ENCODE results near the gene CHST8.
"Not testable (repeated sequence)": the region's sequence is repeated elsewhere in the genome, so short reads cannot be mapped to it uniquely, and the experiment has no call there.

Gene CHST8, protein sequence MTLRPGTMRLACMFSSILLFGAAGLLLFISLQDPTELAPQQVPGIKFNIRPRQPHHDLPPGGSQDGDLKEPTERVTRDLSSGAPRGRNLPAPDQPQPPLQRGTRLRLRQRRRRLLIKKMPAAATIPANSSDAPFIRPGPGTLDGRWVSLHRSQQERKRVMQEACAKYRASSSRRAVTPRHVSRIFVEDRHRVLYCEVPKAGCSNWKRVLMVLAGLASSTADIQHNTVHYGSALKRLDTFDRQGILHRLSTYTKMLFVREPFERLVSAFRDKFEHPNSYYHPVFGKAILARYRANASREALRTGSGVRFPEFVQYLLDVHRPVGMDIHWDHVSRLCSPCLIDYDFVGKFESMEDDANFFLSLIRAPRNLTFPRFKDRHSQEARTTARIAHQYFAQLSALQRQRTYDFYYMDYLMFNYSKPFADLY

DNA sequence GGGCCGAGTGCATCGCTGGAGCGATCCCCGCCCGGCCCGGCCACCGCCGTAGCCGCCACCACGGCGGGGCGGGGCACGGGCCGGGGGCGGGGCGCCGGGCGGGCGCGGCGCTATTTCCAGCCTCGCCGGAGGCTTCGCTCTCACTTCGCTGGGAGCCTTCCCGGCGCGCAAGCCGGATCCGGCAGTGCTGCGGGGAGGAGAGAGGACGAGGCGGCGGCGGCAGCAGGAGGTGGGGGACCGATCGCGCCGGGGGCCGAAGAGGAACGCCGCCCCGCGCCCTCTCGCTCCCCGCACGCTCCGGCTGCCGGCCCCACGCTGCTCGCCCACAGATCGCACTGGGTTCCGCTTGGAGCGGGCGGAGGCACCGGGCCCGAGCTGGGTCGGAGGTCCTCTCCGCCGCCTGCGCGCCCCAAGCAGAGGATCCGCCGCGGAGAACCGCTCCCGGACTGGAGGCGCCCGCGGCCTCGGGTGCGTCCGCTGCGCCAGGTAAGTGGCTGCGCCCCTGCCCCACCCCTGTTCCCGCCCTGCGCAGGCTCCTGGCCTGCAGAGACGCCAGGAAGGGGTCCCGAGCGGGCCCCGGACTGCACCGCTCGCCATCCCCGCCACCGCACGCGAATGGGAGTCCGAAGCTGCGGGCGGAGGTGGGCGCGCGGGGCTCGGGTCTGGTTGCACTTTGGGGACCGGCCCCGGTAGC, at the start of gene CHST8:
CHST8 (plus strand) TSS at position 143 of the 694 bp plus-strand sequence. CDS start 67,309 bp downstream, outside the sequence.
- FAIRE-seq, result no peak

DNA sequence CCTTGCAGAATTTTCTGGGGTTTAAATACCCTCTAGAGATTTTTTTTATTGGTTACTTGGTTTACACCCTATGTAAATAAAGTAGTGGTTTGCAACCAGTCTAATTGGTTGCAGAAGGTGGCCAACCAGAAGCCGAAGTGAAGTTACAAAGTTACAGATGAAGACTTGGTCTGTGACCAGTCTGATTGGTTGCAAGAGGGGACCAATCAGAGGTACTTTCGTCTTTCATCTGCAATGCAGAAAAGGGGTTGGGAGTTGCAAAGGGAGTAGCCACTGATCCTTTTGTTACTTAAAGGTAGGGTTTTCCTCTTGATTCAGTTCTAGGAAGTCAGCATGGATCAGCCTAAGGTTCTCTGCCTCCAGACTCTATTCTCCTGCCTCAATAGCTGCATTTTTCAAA, 48.8 kb upstream of the CHST8 start:
- FAIRE-seq, result no peak

DNA sequence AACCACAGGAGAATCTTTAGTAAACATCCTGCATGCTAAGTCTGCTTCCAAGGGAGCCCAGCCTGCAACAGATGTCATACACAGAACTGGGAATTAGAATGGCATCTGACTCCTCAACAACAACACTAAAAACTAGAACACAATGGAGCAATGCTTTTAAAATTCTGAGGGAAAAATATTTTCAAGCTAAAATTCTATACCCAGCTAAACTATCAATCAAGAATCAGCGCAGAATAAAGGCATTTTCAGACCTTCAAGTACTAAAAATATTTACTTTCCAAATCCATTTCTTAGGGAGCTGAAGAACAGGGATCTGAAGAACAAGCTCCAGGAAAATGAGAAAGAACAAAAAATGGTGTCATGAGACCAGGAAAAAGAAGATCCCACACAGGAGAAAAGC, 46.9 kb upstream of the CHST8 start:
- no peak for FAIRE-seq

DNA sequence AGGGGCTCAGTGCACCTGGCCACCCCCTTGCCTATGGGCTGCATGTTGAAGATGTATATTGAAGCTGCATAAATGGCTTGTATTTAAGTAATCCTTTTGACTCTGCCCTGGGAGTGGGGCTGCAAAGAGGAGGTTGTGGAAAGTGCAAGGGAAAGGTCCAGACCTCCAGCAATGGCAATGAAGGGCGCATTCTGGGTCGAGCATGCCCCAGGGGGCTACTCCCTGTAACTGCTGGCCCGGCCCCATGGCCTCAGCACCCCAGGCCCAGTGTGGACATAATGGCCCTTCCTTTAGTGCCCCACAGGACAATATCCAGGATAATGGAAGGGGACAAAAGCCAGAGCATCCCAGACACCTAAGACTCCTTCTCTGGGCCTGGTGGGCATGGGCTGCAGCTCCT, 43.1 kb upstream of the CHST8 start:
- FAIRE-seq, result no peak

DNA sequence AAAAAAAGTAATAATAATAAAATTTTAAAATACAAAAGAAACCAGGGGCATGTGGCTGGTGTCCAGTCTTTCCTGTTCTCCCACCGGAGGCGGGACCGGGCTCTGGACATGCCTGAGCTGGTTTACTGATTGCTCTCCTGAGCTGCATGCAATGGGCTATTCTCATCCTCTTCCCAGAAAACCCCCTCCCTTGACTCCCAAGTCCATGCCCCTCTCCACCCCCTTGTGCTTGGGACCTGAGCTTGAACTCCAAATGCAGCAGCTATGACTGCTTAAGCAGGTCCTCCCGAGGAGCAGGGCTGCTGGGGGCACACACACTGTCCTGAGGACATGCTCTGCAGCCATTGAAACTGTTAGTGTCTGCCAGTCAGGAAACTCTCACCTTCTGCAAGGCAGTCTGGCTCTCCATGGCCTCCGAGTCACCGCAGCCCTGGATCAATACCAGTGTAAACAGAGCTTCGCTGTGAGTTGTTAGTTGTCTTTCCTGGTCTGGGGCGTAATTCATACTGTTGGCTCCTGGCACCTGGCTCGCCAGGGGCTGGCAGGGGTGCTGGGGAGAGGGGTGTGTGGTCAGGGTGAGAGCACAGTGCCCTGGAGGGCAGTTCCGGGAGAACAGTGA, 41.6 kb upstream of the CHST8 start:
- FAIRE-seq, result no peak

DNA sequence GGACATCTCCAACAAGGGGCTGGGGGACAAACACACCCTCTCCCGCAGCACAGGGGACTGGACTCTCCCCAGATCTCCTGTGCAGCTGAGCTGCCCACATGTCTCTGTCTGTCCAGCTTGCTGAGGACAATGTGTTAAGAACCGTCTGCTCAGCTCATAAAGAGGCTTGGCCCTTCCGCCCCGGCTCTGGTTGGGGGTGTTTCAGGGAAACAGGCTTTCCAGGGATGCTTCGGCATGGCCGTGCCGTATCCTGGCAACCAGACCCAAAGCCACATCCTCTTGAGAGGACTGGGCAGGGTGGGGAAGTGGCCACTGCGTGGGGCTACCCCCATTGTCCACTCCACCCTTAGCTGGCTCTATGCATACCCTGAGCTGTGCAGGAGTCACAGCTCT, 41.1 kb upstream of the CHST8 start:
- FAIRE-seq, result no peak

DNA sequence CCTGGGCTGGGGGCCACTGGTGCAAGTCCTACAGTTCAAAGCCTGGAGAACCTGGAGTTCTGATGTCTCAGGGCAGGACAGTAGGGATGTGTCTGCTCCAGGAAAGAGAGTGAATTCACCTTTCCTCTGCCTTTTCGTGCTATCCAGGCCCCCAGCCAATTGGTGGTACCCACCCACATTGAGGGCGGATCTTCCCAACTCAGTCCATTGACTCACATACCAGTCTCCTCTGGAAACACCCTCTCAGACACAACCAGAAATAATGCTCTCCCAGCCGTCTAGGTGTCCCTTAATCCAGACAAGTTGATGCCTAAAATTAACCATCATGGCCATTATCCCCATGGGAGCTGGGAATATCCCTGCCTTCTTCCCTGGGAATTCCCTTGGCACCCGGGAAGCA, 38.8 kb upstream of the CHST8 start:
- no peak for FAIRE-seq

DNA sequence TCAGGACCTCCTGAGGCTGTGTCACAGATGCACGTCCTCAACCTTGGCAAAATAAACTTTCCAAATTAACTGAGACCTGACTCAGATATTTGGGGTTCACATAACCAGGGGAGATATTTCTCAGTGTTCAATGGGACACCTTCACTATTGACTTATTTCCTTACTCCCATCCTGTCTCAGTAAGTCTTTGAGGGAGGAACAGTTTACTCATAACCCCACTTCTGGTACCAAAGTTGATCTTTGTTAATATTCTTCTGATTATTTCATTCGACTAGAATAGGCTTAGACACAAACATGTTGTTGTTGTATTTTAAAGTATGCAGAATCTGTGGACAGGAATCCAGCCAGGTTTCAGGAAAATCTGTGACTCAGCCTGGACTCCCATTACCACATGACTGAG, 34.6 kb upstream of the CHST8 start:
- no peak for FAIRE-seq

DNA sequence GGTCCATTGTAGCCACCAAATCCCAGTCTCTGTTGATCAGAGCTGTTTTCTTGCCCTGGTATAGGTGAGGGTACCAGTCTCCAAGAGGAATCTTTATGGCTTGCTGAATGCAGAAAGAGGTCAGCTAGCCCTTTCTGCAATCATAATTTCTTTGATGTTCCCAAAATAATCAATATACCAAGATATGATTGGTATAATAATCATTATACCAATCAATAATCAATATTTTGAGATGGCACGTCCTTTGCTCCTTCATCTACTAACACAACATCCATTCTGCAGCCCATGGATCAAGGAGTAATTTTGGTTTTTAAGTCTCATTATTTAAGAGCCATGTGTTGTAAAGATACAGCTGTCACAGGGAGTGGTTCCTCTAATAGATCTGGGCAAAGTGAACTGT, 31.5 kb upstream of the CHST8 start:
- FAIRE-seq, result no peak

DNA sequence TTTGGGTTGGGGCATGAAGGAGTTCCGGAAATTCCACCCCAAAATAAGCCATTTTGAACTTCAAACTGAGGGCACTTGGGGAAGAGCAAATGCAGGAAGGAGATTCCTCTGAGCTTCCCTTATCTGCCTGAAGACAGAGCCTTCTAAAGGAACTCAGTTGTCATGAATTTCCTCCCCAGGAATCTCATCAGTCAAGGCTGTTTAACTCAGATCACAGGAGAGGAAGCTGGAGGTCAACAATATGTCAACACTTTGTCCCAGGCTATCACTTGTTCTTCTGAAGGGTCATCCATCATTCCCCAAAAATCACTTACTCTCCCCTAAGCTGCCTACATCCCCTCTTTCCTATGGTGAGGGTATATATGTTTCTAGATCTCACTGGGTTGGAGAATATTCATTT, 26.0 kb upstream of the CHST8 start:
- no peak for FAIRE-seq

DNA sequence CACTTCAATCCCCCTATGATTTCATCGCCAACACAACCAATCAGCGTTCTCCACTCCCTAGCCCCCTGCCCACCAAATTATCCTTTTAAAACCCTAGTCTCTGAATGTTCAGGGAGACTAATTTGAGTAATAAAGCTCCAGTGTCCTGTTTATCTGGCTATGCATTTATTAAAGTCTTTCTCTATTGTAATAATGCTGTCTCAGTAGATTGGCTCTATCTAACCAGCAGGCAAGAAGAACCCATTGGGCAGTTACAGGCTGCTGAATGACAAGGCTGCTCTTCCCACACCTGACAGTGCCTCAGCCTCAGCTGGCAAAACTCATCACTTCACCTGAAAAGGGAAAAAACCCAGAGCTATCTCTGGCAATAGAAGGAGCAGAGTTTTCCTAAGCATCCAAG, 20.2 kb upstream of the CHST8 start:
- FAIRE-seq, result no peak

DNA sequence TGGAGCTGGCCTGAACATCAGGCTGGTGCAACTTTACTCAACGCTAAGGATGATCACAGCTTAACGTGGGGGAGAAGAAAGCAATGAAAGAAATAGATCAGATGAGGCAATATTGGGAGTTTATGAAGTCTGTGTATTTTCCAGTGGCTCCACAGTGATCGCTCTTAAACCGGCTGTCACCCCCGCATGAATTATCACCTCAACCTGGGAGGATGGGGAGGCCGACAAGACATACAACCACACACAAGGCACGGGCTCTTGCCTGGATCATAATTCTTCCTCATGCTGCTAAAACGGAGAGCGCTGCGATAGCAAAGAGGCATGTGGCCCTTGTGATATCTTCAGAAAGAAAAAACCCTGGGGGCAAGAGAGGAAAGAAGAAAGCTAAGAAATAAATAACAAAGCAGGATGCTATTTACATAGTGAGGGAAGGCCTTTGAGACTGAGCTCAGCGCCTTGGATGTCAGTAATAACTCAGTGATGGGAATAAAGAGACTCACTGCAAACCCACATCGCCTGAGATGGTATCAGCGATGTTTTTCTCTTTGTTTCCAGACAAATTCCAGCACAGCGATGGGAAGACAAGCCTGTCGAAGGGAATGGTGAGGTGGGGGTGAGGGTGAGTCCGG, 19.1 kb upstream of the CHST8 start:
- FAIRE-seq, result no peak

DNA sequence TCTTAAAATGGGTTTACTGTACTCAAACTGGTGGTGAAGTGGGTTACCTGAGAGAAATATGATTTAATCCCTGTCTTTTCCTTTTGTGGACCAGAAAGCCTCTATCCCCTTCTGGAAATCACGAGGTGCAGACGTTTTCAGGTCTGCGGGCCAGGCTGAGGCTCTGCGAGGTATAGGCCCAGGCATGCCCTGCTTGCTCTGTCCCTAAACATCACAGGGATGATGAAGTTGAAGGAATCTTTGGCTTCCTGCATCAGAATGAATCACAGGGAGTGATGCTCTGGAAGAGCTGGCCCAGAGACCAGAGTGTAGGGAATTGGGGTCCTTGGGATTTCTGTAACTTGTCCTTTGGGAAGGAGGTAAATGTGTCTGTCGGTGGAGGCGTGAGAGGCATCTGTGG, 18.4 kb upstream of the CHST8 start:
- no peak for FAIRE-seq

DNA sequence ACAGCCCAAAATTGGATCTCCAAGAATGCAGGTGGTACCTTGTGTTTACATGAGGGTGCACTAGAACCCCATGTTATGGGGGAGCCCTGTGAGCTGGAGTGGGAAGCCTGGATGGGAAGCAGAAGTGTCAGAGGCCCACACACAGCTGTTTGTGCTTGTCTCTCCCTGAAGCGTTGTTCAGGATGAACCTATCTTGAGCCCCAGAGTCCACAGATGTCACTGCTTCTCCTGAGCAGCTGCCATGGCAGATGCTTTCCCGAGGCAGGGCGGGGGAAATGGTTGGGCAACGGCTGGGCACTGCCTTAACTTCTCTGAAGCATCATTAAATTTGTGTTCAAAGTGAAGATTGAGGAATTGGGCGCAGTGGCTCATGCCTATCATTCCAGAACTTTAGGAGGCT, 17.1 kb upstream of the CHST8 start:
- no peak for FAIRE-seq

DNA sequence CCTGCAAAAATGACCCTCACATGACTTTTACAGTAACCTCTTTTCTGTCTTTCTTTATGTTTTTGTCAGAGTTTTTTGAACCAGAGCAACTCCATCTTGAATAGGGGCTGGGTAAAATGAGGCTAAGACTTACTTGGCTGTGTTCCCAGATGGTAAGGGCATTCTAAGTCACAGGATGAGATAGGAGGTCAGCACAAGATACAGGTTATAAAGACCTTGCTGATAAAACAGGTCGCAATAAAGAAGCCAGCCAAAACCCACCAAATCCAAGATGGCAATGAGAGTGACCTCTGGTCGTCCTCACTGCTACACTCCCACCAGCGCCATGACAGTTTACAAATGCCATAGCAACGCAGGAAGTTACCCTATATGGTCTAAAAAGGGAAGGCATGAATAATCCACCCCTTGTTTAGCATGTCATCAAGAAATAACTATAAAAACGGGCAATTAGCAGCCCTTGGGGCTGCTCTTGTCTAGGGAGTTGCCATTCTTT, 15.9 kb upstream of the CHST8 start:
- FAIRE-seq, result not testable (repeated sequence)

DNA sequence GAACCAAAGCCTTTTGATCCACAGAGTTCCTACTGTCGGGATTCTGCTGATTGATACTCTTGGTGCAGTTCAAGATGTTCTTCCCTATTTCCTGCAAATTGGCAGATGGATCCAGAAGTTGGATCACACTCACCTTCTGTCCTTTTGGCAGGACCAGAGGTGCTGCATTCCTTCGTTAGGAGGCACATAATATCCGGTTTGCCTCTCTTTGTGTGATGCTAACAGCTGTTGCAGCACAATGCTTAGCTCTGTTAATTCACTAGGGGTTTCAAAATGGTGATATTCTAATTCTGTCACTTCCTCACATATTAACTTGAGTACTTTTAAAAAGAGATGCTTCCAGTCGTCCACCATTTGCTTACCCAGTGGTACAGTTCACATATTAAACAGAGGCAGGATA, 15.2 kb upstream of the CHST8 start:
- no peak for FAIRE-seq

DNA sequence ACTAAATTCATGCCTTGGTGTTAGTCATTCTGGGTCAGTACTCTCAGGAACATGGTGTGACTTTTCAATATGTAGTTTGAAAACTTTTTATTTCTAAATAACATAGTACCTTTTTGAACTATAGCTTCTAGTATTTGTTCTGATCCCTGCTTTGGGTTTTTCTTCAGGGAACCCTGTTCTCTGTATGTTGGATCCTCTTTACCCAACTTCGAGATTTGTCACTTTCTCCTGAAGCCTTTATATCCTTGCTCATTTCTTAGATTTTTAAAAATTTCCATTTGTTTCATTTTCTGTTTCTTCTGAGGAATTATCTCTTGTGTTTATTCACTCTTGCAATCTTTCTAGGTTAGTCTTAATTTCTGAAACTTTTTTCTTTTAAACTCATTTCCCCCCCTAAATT, 12.4 kb upstream of the CHST8 start:
- no peak for FAIRE-seq

DNA sequence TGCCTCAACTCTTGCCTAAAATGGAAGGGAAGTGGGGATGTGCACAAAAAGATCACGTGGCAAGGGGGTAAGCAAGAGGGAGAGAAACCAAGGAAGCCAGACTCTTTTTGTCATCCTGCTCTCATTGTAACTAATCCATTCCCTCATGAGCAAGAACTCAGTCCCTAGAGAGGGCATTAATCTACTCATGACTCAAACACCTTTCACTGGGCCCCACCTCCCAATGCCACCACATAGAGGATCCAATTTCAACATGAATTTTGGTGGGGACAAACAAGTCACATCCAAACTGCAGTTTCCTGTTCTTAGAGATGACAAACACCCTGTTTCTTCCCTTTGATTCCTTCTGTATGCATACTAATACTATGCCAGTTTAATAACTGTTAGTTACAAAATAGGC, 11.2 kb upstream of the CHST8 start:
- no peak for FAIRE-seq

DNA sequence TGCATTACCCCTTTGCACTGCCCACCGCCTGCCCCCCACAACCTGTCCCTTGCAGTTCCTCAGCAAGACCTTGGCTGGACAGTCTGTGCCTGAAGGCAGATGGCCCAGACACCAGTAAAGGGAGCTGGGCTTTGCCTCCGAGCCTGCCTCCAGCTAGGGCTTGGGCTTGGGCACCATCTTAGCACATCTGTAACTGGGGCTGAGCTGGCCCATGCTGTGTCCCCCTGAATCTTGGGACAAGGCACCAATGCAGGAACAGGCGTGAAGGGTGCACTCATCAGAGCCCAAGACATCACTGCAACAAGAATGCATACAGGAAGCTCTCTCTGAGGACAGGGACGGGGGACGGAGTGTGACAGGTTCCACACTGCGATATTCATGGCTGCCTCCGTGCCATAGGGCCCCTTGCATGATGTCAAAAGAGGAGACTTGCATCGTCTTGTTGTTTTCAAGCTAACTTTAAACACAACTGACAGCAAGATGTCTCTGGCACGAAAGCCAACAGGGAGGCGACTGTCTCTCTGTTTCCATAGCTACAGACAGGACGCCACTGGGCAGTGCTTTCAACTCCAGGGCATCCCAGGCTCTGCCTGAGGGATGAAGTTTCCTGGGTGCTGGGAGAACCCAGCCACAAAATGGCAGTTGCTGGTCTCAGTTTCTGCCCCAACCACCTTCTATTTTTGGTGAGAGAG, 8.7 kb upstream of the CHST8 start:
- no peak for FAIRE-seq

DNA sequence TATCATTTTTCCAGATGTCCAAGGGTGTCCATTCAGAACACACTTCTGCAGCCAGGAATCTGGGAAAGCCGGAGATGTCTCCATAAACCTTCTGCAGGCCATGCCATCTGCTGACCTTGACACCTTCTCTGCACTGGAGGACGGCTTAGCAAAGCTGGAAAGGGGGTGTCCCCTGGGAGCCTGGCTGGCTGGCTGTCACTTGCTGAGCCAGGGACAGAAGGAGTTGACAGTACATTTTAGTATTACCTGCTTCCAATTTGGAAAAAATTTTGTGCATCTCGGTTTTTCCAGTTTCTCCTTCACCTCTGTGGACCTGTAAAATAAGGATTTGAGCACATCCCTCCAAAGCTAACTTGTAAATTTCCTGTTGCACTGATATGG, 8.1 kb upstream of the CHST8 start:
- FAIRE-seq, result no peak

DNA sequence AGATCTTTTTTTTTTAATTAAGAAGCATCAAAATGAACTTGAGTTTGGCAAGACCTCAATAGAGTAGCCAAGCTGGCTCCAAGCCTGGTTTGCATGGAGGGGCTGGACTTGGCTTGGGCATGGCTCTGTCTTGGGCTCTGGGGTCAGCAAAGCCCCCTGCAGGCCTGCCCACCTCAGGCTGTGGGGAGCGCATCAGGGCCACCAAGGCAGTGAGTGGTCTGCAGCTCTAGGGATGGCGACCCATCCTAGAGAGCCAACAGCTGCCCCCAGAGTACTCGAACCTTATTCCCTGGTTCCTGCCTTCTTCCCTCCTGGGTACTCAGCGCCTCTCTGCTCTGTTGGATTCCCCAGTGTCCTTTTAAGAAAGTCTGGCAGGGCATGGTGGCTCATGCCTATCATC, 5.4 kb upstream of the CHST8 start:
- FAIRE-seq, result no peak

DNA sequence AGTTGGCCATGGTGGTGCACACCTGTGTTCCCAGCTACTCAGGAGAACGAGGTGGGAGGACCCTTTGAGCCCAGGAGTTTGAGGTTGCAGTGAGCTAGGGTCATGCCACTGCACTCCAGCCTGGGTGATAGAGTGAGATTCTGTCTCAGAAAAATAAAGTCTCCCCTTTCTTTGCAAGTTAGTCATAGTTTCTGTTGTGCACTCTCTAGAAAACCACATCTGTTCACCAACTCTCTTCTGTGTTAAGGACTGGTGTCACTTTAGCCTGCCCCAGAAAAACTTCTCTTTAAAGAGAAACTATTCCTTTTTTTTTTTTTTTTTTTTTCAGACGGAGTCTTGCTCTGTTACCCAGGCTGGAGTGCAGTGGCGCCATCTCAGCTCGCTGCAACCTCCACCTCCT, 4.9 kb upstream of the CHST8 start:
- FAIRE-seq, result no peak

DNA sequence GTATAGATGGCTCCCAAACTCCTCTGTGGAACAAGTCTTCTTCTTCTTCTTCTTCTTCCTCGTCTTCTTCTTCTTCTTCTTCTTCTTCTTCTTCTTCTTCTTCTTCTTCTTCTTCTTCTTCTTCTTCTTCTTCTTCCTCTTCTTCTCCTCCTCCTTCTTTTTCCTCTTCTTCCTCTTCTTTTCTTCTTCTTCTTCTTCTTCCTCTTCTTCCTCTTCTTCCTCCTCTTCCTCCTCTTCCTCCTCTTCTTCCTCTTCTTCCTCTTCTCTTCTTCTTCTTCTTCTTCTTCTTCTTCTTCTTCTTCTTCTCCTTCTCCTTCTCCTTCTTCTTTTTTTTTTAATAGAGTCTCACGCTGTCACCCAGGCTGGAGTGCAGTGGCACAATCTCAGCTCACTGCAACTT, 3.4 kb upstream of the CHST8 start:
- not testable (repeated sequence) for FAIRE-seq
